HG03354 (cell line): ENCODE results near the gene XXYLT1.
"Not testable (repeated sequence)": the region's sequence is repeated elsewhere in the genome, so short reads cannot be mapped to it uniquely, and the experiment has no call there.

Experiments used
- ATAC-seq: cut with Tn5 transposase; IDR thresholded peaks from one replicate; pipeline ENCODE4 v1.9.1; 2021; ENCODE audit warnings: mild to moderate bottlenecking; ENCODE audit not compliant: unreplicated experiment, poor library complexity, severe bottlenecking

Gene XXYLT1

GRCh38 chr3:195045481-195046210 lies 225.3 kb downstream of the XXYLT1 start:
- ATAC-seq = no peak

- no peak for ATAC-seq
These were observed 226.5 kb downstream of the XXYLT1 start for GRCh38 chr3:195044411-195044810.

- no peak for ATAC-seq
These were observed 227.2 kb downstream of the XXYLT1 start for GRCh38 chr3:195043607-195044339.

- no peak for ATAC-seq
These were observed 228.0 kb downstream of the XXYLT1 start for GRCh38 chr3:195042743-195043606.

GRCh38 chr3:195041871-195042742 lies 228.9 kb downstream of the XXYLT1 start:
- no peak for ATAC-seq

GRCh38 chr3:195040773-195041520 lies 230.0 kb downstream of the XXYLT1 start:
- no peak for ATAC-seq

GRCh38 chr3:195040094-195040493 lies 230.9 kb downstream of the XXYLT1 start:
- ATAC-seq = no peak

- no peak for ATAC-seq
These were observed 231.6 kb downstream of the XXYLT1 start for GRCh38 chr3:195039180-195039843.

- ATAC-seq = no peak
These were observed 232.8 kb downstream of the XXYLT1 start for GRCh38 chr3:195038161-195038560.

GRCh38 chr3:195037586-195037985 lies 233.4 kb downstream of the XXYLT1 start:
- not testable (repeated sequence) for ATAC-seq

- ATAC-seq = no peak
These were observed 234.0 kb downstream of the XXYLT1 start for GRCh38 chr3:195036974-195037373.

GRCh38 chr3:195036574-195036973 lies 234.4 kb downstream of the XXYLT1 start:
- no peak for ATAC-seq

GRCh38 chr3:195036203-195036505 lies 234.8 kb downstream of the XXYLT1 start:
- ATAC-seq = no peak

- no peak for ATAC-seq
These were observed 235.4 kb downstream of the XXYLT1 start for GRCh38 chr3:195035345-195036202.

- ATAC-seq = no peak
These were observed 236.4 kb downstream of the XXYLT1 start for GRCh38 chr3:195034541-195034940.

- no peak for ATAC-seq
These were observed 236.9 kb downstream of the XXYLT1 start for GRCh38 chr3:195034101-195034500.

- ATAC-seq = no peak
These were observed 237.3 kb downstream of the XXYLT1 start for GRCh38 chr3:195033531-195034091.
